Body of pancreas (tissue), 4 donors: Measurements from ENCODE around the gene RBBP4.
"Not testable (repeated sequence)": the region's sequence is repeated elsewhere in the genome, so short reads cannot be mapped to it uniquely, and the experiment has no call there.

Source experiments
- CTCF ChIP-seq, 7 experiments: fragments of 450-650 bp in 4 of 7; fragments of 200-600 bp in 3 of 7; sonication (generic) in 3 of 7; IDR thresholded peaks; one replicate each; pipeline ENCODE4 v1.5.1; 2016 to 2019; ENCODE audit warnings: antibody characterized with exemption in 7 of 7
- POLR2A ChIP-seq, 3 donors: fragments of 450-650 bp; IDR thresholded peaks; one replicate each; pipeline ENCODE4 v1.6.1; 2016; ENCODE audit warnings: antibody characterized with exemption in 3 of 3, mild to moderate bottlenecking in 2 of 3

- not testable (repeated sequence) for TF ChIP-seq CTCF, POLR2A (IDR thresholded peaks at IDR 0.05)
Observed at GRCh38 chr1:32630173-32630572, 20.8 kb upstream of the RBBP4 start.
